ENCODE measurements around the gene F8.

DNA sequence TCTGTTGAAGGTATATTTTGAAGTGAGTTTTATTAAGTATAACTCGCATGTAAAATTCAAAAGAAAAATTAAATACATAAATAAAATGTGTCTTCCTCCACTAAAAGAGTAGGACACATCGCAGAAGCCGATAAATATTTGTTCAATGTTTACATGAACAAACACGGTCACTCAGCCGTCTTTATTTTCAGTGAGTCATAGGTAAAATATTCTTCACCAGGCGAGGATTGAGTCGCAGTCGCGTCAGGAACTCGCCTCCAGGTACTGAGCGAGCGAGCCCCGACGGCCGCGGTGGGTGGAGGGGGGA is 3.9 kb upstream of the F8 start:
- TF ChIP-seq, protein P1, sequence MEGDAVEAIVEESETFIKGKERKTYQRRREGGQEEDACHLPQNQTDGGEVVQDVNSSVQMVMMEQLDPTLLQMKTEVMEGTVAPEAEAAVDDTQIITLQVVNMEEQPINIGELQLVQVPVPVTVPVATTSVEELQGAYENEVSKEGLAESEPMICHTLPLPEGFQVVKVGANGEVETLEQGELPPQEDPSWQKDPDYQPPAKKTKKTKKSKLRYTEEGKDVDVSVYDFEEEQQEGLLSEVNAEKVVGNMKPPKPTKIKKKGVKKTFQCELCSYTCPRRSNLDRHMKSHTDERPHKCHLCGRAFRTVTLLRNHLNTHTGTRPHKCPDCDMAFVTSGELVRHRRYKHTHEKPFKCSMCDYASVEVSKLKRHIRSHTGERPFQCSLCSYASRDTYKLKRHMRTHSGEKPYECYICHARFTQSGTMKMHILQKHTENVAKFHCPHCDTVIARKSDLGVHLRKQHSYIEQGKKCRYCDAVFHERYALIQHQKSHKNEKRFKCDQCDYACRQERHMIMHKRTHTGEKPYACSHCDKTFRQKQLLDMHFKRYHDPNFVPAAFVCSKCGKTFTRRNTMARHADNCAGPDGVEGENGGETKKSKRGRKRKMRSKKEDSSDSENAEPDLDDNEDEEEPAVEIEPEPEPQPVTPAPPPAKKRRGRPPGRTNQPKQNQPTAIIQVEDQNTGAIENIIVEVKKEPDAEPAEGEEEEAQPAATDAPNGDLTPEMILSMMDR (IDR thresholded peaks at IDR 0.05) = no peak
- no peak for TF ChIP-seq POLR2A (IDR thresholded peaks at IDR 0.05)
